Astrocyte (in vitro differentiated cells and primary cell): ENCODE measurements around the gene SNAP23. TPM values are rescaled to one million over a fixed set of nuclear protein-coding genes. Genes with fewer than 3 reads are reported as not detected.

Experiments used
- DNase-seq: peaks from one replicate; pipeline ENCODE4 v3.0.0-alpha.2; 2010; ENCODE audit warnings: low read depth
- FAIRE-seq: peaks from 2 replicates; lab custom pipeline; 2011; peaks lifted over from hg19 to GRCh38; lab: Jason Lieb, UNC
- H2AFZ ChIP-seq: 2 replicates; pipeline ENCODE4 v1.6.0; 2012; ENCODE audit warnings: low read depth, low read length, inconsistent platforms
- H3K27ac ChIP-seq: 2 replicates; pipeline ENCODE4 v1.5.1; 2011; ENCODE audit warnings: low read depth, low read length, inconsistent platforms
- H3K27me3 ChIP-seq: 2 replicates; pipeline ENCODE4 v1.6.0; 2011; ENCODE audit warnings: low read length, inconsistent platforms; ENCODE audit not compliant: insufficient read depth
- H3K36me3 ChIP-seq: 2 replicates; pipeline ENCODE4 v1.5.1; 2011; ENCODE audit warnings: low read length, inconsistent platforms; ENCODE audit not compliant: insufficient read depth
- H3K4me1 ChIP-seq: 2 replicates; pipeline ENCODE4 v1.5.1; 2011; ENCODE audit warnings: low read length, inconsistent platforms; ENCODE audit not compliant: insufficient read depth
- H3K4me2 ChIP-seq: 2 replicates; pipeline ENCODE4 v1.6.0; 2012; ENCODE audit warnings: low read length, inconsistent platforms
- H3K4me3 ChIP-seq: 2 replicates; pipeline ENCODE4 v1.5.1; 2011; ENCODE audit warnings: low read depth, mild to moderate bottlenecking, low read length, inconsistent platforms; ENCODE audit not compliant: insufficient read depth
- H3K79me2 ChIP-seq: 2 replicates; pipeline ENCODE4 v1.6.0; 2012; ENCODE audit warnings: mild to moderate bottlenecking, low read length, inconsistent platforms; ENCODE audit not compliant: insufficient read depth
- H3K9ac ChIP-seq: 2 replicates; pipeline ENCODE4 v1.6.0; 2012; ENCODE audit warnings: mild to moderate bottlenecking, low read length, inconsistent platforms
- H3K9me3 ChIP-seq: 2 replicates; pipeline ENCODE4 v1.5.1; 2012; ENCODE audit warnings: low read depth, mild to moderate bottlenecking, low read length, inconsistent platforms; ENCODE audit not compliant: insufficient read depth
- H4K20me1 ChIP-seq: 2 replicates; pipeline ENCODE4 v1.6.0; 2012; ENCODE audit warnings: low read length, inconsistent platforms; ENCODE audit not compliant: insufficient read depth
- H3K27ac Mint-ChIP-seq: one replicate; pipeline ENCODE4 v1.8.0; 2021; ENCODE audit warnings: mild to moderate bottlenecking, mixed read lengths; ENCODE audit not compliant: unreplicated experiment
- H3K27me3 Mint-ChIP-seq: one replicate; pipeline ENCODE4 v1.8.0; 2021; ENCODE audit warnings: low read depth, mixed read lengths; ENCODE audit not compliant: unreplicated experiment
- H3K36me3 Mint-ChIP-seq: one replicate; pipeline ENCODE4 v1.8.0; 2021; ENCODE audit warnings: low read depth, mixed read lengths; ENCODE audit not compliant: unreplicated experiment
- H3K4me1 Mint-ChIP-seq: one replicate; pipeline ENCODE4 v1.8.0; 2021; ENCODE audit warnings: low read depth, mixed read lengths; ENCODE audit not compliant: unreplicated experiment
- H3K4me3 Mint-ChIP-seq: one replicate; pipeline ENCODE4 v1.8.0; 2021; ENCODE audit warnings: mild to moderate bottlenecking, moderate library complexity, mixed read lengths; ENCODE audit not compliant: unreplicated experiment
- H3K9me3 Mint-ChIP-seq: one replicate; pipeline ENCODE4 v1.8.0; 2021; ENCODE audit warnings: mild to moderate bottlenecking, mixed read lengths; ENCODE audit not compliant: unreplicated experiment
- EZH2 ChIP-seq: IDR thresholded peaks from 2 replicates; pipeline ENCODE4 v1.6.1; 2012; ENCODE audit warnings: mild to moderate bottlenecking, low read length, inconsistent platforms; ENCODE audit not compliant: insufficient read depth
- total RNA-seq: library from RNA; stranded (reverse); gene quantifications from 2 replicates; pipeline ENCODE4 v1.2.1, GENCODE V29; 2021
- TF ChIP-seq, protein P1 (sequence below): IDR thresholded peaks from 2 replicates; pipeline ENCODE4 v1.5.1; 2011; ENCODE audit warnings: low read depth, mild to moderate bottlenecking, inconsistent platforms, low read length, moderate library complexity; ENCODE audit not compliant: insufficient read depth

Gene SNAP23
- total RNA-seq, 1 donor from 2014 or later = 122 TPM

DNA sequence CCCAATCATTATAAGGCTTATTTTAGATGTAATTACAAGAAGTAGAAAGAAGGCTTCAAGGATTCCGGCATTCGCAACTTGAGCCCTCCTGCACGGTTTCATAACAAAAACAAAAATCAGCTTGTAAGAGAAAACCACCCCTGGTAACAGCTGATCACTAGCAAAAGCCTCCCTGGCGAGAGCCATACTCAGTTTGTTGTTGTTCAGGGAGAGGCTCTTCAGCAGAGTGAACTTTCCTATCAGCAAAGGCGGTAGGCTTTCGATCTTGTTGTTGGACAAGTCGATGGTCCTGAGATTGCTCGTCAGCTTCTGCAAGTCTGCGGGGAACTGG is 52.4 kb downstream of the SNAP23 start:
- peak overlapping the region; percentile 93 for H3K4me3 Mint-ChIP-seq
- Histone ChIP-seq H3K4me2 (peak overlapping the region; percentile 90), H3K9me3 (no peaks in the 10 kb centered on the region), H3K79me2 (peaks cover 64% of the 10 kb centered on the region), H3K9ac (peak overlapping the region; percentile 95), H3K4me1 (peaks cover 8% of the 10 kb centered on the region), H3K4me3 (peak overlapping the region; percentile 94), H4K20me1 (peaks cover 3% of the 10 kb centered on the region), H2AFZ (peak overlapping the region; percentile 96), H3K36me3 (peaks cover 7% of the 10 kb centered on the region), H3K27ac (peak overlapping the region; percentile 86), H3K27me3 (no peaks in the 10 kb centered on the region)
- no peaks in the 10 kb centered on the region for H3K36me3 Mint-ChIP-seq
- no peak for FAIRE-seq
- peak; percentile 46 for DNase-seq
- peak overlapping the region; percentile 0 for H3K27ac Mint-ChIP-seq
- no peaks in the 10 kb centered on the region for H3K27me3 Mint-ChIP-seq
- H3K4me1 Mint-ChIP-seq = peaks cover 17% of the 10 kb centered on the region
- H3K9me3 Mint-ChIP-seq = no peaks in the 10 kb centered on the region
- no peak for TF ChIP-seq EZH2
- TF ChIP-seq, protein P1, sequence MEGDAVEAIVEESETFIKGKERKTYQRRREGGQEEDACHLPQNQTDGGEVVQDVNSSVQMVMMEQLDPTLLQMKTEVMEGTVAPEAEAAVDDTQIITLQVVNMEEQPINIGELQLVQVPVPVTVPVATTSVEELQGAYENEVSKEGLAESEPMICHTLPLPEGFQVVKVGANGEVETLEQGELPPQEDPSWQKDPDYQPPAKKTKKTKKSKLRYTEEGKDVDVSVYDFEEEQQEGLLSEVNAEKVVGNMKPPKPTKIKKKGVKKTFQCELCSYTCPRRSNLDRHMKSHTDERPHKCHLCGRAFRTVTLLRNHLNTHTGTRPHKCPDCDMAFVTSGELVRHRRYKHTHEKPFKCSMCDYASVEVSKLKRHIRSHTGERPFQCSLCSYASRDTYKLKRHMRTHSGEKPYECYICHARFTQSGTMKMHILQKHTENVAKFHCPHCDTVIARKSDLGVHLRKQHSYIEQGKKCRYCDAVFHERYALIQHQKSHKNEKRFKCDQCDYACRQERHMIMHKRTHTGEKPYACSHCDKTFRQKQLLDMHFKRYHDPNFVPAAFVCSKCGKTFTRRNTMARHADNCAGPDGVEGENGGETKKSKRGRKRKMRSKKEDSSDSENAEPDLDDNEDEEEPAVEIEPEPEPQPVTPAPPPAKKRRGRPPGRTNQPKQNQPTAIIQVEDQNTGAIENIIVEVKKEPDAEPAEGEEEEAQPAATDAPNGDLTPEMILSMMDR = no peak

DNA sequence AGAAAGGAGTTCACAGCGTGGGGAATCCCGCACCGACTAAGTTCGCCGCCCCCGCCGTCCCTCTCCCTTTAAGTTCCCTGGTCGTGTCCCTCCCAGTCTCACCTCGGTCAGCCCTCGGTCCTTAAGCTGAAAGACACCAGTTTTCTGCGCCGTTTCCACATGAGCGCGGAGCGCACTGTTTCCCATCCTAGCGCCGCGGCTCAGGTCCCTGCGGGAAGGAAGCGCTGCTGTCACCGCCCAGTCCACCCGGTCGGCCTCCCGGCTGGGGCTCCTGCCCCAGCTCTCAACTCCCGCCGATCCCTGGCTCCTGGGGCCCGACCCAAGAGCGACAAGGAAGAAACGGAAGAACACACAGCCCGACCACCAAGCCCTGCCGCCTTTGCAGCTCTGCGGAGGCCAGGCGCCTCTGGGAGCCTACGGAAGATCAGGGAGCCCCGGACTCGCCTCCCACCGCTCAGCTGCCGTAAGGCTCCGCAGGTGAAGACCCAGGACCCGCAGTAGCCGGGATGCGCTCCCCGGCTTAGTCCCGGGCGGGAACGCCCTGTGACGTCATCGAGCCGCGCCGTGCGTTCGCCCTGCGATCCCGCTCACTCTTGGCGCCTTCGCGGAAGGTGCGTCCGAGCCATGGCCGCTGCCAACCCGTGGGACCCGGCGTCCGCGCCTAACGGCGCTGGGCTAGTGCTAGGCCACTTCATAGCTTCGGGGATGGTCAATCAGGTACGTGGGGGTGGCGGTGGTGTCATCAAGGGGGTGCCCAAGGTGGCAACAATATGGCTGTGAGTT is 53.0 kb downstream of the SNAP23 start, which contains the start of the genes HAUS2 and LRRC57:
Gene HAUS2, plus strand, starts transcription at position 590 of the 783 bp plus-strand sequence. Its CDS starts 35 bp downstream, at position 625.
Gene LRRC57, minus strand, starts transcription at position 545 of the 783 bp plus-strand sequence. Its CDS starts 359 bp downstream, at position 186.
- Histone ChIP-seq H3K4me1 (peaks cover 8% of the 10 kb centered on the region), H3K4me3 (peak within 1 kb of the TSS; percentile 94), H3K79me2 (peaks cover 67% of the 10 kb centered on the region), H3K4me2 (peak within 1 kb of the TSS; percentile 90), H3K9ac (peak within 1 kb of the TSS; percentile 95), H3K27ac (peak within 1 kb of the TSS; percentile 86), H3K36me3 (peaks cover 4% of the 10 kb centered on the region), H3K27me3 (no peaks in the 10 kb centered on the region), H4K20me1 (peaks cover 6% of the 10 kb centered on the region), H2AFZ (peak within 1 kb of the TSS; percentile 96), H3K9me3 (no peaks in the 10 kb centered on the region)
- H3K9me3 Mint-ChIP-seq = no peaks in the 10 kb centered on the region
- peak within 1 kb of the TSS; percentile 75 for H3K27ac Mint-ChIP-seq
- H3K4me1 Mint-ChIP-seq = peaks cover 17% of the 10 kb centered on the region
- FAIRE-seq = no peak
- H3K27me3 Mint-ChIP-seq = no peaks in the 10 kb centered on the region
- peak within 1 kb of the TSS; percentile 93 for H3K4me3 Mint-ChIP-seq
- peak; percentile 68 for DNase-seq
- no peaks in the 10 kb centered on the region for H3K36me3 Mint-ChIP-seq
- TF ChIP-seq, protein P1 = no peak
- TF ChIP-seq EZH2 = no peak
